Stimulated activated CD8-positive, alpha-beta memory T cell treated with anti-CD3 and anti-CD28 coated beads, Interleukin-7, amount 100 ng/mL, for 48 hours (primary cell): ENCODE measurements around the gene ZNF513.
"Not testable (repeated sequence)": the region's sequence is repeated elsewhere in the genome, so short reads cannot be mapped to it uniquely, and the experiment has no call there.

Source experiments
- DNase-seq, 2 donors: peaks; one replicate each; pipeline ENCODE4 v3.0.0-alpha.2; 2020; ENCODE audit warnings: low read depth in 1 of 2; ENCODE audit errors: extremely low read depth in 1 of 2

Gene ZNF513, protein sequence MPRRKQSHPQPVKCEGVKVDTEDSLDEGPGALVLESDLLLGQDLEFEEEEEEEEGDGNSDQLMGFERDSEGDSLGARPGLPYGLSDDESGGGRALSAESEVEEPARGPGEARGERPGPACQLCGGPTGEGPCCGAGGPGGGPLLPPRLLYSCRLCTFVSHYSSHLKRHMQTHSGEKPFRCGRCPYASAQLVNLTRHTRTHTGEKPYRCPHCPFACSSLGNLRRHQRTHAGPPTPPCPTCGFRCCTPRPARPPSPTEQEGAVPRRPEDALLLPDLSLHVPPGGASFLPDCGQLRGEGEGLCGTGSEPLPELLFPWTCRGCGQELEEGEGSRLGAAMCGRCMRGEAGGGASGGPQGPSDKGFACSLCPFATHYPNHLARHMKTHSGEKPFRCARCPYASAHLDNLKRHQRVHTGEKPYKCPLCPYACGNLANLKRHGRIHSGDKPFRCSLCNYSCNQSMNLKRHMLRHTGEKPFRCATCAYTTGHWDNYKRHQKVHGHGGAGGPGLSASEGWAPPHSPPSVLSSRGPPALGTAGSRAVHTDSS

GRCh38 chr2:27380626-27381545, at the start of gene ZNF513:
Gene ZNF513, minus strand, starts transcription at chr2:27380734. Its CDS starts 208 bp downstream, at chr2:27380526.
- peak; percentile 81 to 88 for DNase-seq

- DNase-seq = peak; percentile 67 to 74
Observed at GRCh38 chr2:27428978-27429541, 48.5 kb upstream of the ZNF513 start.

GRCh38 chr2:27428213-27428977, 47.9 kb upstream of the ZNF513 start, which contains the start of gene NRBP1:
Gene NRBP1, plus strand, starts transcription at chr2:27428631. Its CDS starts 4,643 bp downstream, at chr2:27433274.
- peak; percentile 82 to 84 for DNase-seq

GRCh38 chr2:27427863-27428212, 47.3 kb upstream of the ZNF513 start:
- DNase-seq = no peak

DNA sequence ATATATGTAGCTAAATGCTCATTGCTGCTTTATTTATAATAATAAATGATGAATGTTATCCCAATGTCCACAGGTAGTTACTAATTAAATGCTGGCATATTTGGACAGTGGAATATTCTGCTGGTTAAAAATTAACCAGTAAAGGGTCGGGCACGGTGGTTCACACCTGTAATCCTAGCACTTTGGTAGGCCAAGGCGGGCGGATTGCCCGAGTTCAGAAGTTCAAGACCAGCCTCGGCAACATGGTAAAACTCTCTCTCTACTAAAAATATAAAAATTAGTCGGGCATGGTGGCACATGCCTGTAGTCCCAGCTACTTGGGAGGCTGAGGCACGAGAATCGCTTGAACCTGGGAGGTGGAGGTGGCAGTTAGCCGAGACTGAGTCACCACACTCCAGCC, 44.5 kb upstream of the ZNF513 start:
- not testable (repeated sequence) for DNase-seq

- DNase-seq = no peak
Observed at GRCh38 chr2:27422958-27423357, 42.4 kb upstream of the ZNF513 start.

DNA sequence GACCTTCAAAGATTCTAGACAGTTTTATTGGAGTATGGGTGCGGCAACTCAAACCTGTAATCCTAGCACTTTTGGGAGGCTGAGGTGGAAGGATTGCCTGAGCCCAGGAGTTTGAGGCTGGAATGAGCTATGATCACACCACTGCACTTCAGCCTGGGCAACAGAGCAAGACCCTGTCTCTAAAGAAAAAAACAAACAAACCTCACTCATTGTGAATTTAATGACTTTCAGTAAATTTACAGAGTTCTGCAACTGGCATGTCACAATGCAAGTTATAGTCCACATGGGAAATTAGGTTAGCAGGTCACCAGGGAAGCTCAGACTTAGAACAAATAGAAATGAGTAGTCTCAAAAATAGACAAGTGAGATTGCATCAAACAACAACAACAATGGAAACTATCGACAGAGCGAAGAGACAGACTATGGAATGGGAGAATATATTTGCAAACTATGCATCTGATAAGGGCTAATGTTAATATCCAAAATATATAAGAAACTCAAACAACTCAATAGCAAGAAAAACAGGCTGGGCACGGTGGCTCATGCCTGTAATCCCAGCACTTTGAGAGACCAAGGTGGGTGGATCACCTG, 41.2 kb upstream of the ZNF513 start:
- no peak for DNase-seq

DNA sequence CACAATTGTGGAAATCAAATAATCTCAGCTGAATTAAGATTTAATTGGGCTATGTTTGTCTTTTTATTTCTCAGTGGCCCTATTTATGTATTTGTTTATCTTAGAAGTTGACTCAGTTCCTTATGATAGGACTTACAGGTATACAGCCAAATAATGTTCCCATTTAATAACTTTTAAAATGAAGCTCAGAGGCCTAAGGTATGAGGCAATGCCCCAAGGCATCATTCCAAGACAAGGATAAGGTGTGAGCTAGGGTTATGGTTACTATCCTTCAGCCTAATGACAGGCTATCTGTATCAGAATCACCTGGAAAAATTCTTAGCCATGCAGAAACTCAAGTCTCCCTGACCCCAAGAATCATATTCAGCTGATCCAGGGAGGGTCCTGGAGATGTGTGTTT, 40.5 kb upstream of the ZNF513 start:
- DNase-seq = no peak

- no peak for DNase-seq
Observed at GRCh38 chr2:27416151-27416550, 35.6 kb upstream of the ZNF513 start.

GRCh38 chr2:27412419-27413152, 32.1 kb upstream of the ZNF513 start:
- no peak for DNase-seq

- peak; percentile 93 to 95 for DNase-seq
Observed at GRCh38 chr2:27409321-27410073, 29.0 kb upstream of the ZNF513 start, which contains the start of gene PPM1G. Gene PPM1G, minus strand, starts transcription at chr2:27409591. Its CDS starts 169 bp downstream, at chr2:27409422.

- peak in 1 of 2 donors; percentile 16 for DNase-seq
Observed at GRCh38 chr2:27408601-27409320, 28.2 kb upstream of the ZNF513 start.

- DNase-seq = no peak
Observed at GRCh38 chr2:27407798-27408491, 27.4 kb upstream of the ZNF513 start.

DNA sequence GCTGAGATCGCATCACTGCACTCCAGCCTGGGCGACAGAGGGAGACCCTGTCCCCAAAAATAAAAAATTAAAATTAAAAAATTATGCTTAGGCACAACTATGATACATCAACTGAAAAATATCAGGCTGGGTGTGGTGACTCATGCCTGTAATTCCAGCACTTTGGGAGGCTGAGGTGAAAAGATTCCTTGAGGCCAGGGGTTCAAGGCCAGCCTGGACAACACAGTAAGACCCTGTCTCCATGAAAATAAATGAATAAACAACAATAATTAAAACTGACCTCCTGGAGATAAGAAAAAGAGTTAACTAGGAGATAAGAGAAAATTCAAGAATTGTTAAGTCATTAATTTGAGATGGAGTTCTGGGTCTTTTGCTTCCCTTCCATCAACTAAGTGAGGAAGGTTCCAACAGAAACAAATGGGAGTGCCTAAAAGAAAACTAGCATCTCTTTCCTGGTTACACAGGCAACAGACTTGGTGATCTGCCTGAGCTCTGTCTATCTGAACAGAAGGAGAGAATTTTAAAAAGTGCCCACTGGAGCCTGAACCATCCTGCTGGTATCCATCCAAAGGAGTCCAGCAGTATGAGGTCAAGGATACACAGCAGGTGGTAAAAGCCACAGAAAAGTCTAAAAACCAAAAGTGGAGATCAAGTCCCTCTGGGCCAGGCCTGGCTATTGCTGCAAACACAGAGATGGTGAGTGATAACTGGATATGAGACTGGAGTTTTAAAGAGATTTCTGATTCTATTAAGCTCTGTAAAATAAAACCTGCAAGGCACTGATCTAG, 20.0 kb upstream of the ZNF513 start:
- DNase-seq = no peak

DNA sequence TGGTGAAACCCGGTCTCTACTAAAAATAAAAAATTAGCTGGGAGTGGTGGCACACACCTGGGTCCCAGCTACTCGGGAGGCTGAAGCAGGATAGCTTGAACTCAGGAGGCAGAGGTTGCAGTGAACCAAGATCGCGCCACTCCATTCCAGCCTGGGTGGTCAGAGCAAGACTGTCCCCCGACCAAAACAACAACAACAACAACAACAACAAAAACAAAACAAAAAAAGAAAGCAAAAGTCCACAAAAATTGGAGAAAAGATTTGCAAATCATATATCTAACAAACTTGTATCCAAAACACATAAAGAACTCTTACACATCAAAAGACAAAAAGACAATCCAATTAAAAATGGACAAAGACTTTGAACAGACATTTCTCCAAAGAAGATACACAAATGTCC, 18.4 kb upstream of the ZNF513 start:
- DNase-seq = no peak

GRCh38 chr2:27393225-27393624, 12.7 kb upstream of the ZNF513 start:
- DNase-seq = no peak
